PC-3 (cell line): Measurements from ENCODE around the gene XIRP2.

Experiments
- CTCF ChIP-seq: fragments of 300-600 bp; sonication (generic); conservative IDR thresholded peaks from 2 replicates; pipeline ENCODE4 v1.5.1; 2017; ENCODE audit warnings: antibody characterized with exemption, low read depth, mild to moderate bottlenecking, low read length
- EZH2phosphoT487 ChIP-seq: fragments of 300-600 bp; sonication (generic); IDR thresholded peaks from 2 replicates; pipeline ENCODE4 v1.6.1; 2018; ENCODE audit warnings: mild to moderate bottlenecking, antibody characterized with exemption, low read length, borderline replicate concordance

GRCh38 chr2:167052825-167053224 is 164.5 kb downstream of the XIRP2 start:
- TF ChIP-seq CTCF (no peak), EZH2phosphoT487 (no peak)
